GM10266 (cell line): ENCODE measurements around the gene LRRC4B.

Experiments
- DNase-seq: peaks from one replicate; pipeline ENCODE4 v3.0.0; 2012; ENCODE audit errors: extremely low spot score
- CTCF ChIP-seq: IDR thresholded peaks from 2 replicates; pipeline ENCODE4 v1.5.1; 2012; ENCODE audit warnings: mild to moderate bottlenecking, low read depth; ENCODE audit not compliant: control insufficient read depth, insufficient read depth; ENCODE audit errors: missing control alignments

LRRC4B gene

DNA sequence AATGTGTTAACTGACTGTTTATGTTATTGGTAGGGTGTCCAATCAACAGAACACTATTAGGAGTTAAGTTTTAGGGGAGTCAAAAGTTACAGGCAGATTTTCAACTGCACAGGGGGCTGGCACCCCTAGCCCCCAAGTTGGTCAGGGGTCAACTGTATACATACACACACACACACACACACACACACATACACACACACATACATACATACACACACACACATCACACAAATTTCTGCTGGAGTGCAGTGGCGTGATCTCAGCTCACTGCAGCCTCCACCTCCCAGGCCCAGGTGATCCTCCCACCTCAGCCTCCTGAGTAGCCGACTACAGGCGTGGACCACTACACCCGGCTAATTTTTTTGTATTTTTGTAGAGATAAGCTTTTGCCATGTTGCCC is 10.2 kb downstream of the LRRC4B start:
- no peak for DNase-seq
- TF ChIP-seq CTCF = no peak

- no peak for TF ChIP-seq CTCF
- DNase-seq = no peak
Measured at GRCh38 chr19:50557009-50557613, 11.1 kb downstream of the LRRC4B start.

DNA sequence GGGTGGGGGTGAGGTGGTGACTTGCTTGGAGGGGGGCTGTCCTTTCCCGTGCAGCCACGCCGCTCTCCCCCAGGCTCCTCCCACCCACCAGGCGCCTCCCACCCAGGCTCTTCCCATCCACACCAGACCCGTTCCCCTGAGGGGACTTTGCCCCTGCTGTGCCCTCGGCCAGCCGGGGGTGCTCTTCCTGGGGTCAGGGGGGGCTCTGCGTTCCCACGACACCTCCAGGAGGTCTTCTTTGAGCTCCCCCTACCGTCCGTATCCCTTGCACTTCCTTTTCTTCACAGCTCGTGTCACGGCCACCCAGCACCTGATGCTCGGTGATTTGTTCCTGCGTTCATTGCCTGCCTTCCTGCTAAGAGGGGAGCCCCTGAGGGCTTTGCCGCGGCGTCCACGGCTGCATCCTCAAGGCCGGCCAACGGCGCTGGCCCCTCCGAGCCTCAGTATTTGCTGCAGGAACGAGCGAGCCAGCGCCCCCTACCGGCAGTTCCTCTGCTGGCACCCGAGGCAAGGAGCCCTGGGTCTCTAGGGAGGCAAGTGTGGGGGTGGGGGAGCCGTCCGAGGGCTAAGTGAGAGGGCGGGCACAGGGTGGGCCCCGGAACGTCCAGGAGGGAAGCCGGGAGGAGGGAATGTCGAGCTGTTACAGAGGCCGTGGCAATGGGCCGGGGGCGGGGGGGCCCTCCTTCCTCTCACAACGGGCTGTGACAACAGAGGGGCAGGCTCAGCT is 11.8 kb downstream of the LRRC4B start:
- DNase-seq = peak; percentile 90
- TF ChIP-seq CTCF = peak; percentile 88

GRCh38 chr19:50555450-50556281 is 12.6 kb downstream of the LRRC4B start:
- no peak for DNase-seq
- TF ChIP-seq CTCF = no peak

GRCh38 chr19:50555033-50555432 is 13.2 kb downstream of the LRRC4B start:
- no peak for DNase-seq
- TF ChIP-seq CTCF = no peak

DNA sequence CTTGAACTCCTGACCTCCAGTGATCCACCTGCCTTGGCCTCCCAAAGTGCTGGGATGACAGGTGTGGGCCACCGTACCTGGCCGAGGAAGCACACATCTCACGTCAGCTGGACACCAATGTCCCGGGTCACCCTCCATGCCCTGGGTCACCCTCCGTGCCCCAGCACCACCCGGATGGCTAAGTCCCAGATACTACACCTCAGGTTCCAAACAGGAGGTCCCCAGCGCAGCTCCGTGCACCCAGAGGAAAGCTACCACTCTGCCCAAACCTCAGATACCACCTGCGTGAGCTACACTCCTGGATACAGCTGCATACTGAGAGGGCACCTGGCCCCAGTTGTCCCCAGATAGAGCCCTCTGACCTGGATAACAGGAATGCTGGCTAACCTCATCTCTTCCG is 14.0 kb downstream of the LRRC4B start:
- no peak for TF ChIP-seq CTCF
- no peak for DNase-seq
